Measurements from ENCODE around the gene SMOC1.

GRCh38 chr14:70067810-70068209 lies 188.6 kb downstream of the SMOC1 start:
- TF ChIP-seq CTCF (IDR thresholded peaks at IDR 0.05) (no peak), EP300 (IDR thresholded peaks at IDR 0.05) (no peak), POLR2A (IDR thresholded peaks at IDR 0.05) (no peak), POLR2AphosphoS5 (IDR thresholded peaks at IDR 0.05) (no peak)

Measured in sigmoid colon (tissue), 4 donors.